C1 segment of cervical spinal cord (tissue), 14 donors: ENCODE measurements around the gene ATAT1.
A peak's percentile ranks its signal among the peaks of the same experiment; 100 is the strongest.

ENCODE experiments used
- DNase-seq, 14 donors: peaks; one replicate each; lab custom pipeline; 2025; lab: John Stamatoyannopoulos, UW

ATAT1 gene

GRCh38 chr6:30626484-30627366 lies at the start of gene ATAT1:
Gene ATAT1, plus strand, starts transcription at chr6:30626874.
- peak; percentile 26 to 93 (median 78) for DNase-seq

DNA sequence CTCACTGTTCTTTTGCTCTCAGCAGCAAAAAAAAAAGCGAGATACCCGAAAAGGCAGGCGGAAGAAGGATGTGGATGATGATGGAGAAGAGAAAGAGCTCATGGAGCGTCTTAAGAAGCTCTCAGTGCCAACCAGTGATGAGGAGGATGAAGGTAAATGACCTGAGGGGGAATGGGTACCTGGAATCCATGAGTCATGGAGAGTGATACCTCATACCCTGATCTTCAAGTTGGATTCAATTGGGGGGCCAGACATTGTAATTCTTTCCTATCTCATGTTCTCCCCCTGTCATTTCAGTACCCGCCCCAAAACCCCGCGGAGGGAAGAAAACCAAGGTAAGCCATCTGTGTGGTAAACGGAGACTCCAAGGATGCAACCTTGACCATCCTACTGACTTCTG lies 48.6 kb upstream of the ATAT1 start:
- no peak for DNase-seq

DNA sequence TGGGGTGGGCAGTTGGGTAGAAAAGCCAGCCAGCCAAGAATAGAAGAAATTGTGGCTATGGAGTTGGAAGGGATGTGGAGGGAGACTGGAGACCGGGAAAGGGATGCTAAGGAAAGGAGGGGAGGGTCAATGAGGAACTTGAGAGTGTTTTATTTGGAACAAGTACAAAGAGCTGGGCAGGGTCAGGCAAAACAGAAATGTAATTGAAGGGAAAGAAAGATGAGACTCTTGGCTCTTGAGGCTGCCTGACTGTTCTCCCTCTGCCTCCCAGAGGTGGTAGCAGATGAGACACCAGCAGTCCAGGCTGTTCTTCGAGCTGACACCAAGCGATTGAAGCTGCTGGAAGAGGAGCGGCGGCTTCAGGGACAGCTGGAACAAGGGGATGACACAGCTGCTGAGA lies 42.8 kb upstream of the ATAT1 start:
- DNase-seq = no peak

DNA sequence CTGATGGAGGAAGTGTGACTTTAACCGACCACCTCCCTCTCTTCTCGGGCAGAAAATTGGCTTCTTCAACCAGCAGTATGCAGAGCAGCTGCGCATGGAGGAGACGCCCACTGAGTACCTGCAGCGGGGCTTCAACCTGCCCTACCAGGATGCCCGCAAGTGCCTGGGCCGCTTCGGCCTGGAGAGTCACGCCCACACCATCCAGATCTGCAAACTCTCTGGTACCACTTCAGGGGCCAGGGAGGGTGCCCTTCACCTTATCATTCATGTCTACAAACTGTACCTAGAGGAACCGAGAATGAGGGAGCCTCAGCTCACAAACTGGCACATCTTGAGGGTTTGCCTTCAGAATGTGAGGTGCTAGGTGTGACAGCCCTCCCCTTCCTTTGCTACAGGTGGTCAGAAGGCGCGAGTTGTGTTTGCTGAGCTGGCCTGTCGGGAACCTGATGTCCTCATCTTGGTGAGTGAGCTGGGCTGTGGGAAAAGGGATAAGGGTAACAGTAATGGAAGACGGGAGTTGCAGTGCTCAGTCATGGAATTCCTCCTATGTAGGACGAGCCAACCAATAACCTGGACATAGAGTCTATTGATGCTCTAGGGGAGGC lies 36.8 kb upstream of the ATAT1 start:
- no peak for DNase-seq

DNA sequence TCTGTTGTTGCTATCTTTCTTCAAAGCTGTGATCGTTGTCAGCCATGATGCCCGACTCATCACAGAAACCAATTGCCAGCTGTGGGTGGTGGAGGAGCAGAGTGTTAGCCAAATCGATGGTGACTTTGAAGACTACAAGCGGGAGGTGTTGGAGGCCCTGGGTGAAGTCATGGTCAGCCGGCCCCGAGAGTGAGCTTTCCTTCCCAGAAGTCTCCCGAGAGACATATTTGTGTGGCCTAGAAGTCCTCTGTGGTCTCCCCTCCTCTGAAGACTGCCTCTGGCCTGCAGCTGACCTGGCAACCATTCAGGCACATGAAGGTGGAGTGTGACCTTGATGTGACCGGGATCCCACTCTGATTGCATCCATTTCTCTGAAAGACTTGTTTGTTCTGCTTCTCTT lies 36.2 kb upstream of the ATAT1 start:
- no peak for DNase-seq

DNA sequence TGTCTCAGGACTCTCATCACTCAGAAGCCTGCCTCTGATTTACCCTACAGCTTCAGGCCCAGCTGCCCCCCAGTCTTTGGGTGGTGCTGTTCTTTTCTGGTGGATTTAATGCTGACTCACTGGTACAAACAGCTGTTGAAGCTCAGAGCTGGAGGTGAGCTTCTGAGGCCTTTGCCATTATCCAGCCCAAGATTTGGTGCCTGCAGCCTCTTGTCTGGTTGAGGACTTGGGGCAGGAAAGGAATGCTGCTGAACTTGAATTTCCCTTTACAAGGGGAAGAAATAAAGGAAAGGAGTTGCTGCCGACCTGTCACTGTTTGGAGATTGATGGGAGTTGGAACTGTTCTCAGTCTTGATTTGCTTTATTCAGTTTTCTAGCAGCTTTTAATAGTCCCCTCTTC lies 35.7 kb upstream of the ATAT1 start:
- DNase-seq = no peak

DNA sequence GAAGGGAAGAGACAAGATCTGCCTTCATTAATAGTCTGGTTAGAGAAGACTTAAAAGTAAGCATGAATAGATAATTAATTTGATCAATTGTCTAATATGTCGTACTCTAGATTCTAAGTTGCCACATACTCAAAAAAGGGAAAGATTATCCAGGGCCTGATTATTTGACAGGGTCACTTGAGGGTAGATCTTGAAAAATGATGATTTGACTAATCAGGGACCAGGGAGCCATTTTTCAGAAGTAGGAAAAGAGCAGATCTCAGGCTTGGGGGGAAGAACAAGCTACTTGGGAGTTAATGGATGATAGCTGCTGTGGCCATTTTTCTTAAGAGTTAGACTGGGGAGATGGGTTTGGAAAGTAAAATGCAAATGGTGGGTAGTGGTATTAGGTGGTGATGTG lies 34.4 kb upstream of the ATAT1 start:
- DNase-seq = no peak

DNA sequence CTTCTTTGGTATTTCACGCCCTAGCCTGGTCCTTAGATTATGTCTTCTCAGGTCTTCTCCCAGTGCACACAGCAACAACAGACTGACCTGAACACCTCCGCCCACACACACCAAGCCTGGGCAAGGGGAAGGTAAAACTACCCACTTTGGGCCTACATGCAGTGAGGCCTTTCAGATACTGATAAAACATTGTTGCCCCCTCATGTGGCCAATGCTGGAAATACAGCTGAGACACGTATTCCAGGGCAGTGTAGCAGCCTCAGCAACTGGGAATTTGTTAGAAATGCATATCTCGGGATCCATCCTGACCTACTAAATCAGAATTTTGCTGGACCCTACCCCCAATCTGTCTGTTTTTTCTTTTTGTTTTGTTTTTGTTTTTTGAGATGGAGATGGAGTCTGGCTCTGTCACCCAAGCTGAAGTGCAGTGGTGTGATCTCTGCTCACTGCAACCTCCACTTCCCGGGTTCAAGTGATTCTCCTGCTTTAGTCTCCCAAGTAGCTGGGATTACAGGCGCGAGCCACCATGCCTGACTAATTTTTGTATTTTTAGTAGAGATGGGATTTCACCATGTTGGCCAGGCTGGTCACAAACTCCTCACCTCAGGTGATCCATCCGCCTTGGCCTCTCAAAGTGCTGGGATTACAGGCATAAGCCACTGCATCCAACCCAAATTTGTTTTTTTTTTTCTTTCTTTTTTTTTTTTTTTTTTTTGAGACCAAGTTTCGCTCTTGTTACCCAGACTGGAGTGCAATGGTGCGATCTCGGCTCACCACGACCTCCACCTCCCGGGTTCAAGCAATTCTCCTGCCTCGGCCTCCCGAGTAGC lies 29.1 kb upstream of the ATAT1 start:
- DNase-seq = peak in 7 of 14 donors; percentile 6 to 35 (median 14)

GRCh38 chr6:30598912-30599624 lies 27.6 kb upstream of the ATAT1 start:
- DNase-seq = no peak

DNA sequence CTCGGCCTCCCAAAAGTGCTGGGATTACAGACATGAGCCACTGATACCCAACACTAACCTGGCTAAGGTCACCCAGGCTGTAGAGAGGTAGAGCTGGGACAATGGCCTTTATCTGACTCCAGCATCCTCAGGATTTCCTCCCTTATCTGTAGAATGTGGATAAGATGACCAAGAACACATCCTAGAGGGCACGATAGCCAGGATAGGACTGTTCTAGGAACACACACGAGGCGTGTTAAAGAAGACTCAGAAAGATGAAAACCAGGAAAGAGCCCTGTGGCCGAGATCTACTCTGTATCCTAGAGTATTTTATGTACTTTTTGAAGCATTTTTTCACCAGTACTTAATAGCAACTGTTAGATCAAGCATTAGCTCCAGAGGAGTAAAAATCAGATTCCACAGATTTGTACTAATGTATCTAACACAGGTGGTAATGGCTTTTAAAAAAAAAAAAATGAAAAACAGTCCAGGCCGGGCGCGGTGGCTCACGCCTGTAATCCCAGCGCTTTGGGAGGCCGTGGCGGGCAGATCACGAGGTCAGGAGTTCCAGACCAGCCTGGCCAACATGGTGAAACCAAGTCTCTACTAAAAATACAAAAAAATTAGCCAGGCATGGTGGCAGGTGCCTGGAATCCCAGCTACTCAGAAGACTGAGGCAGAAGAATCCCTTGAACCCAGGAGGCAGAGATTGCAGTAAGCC lies 26.9 kb upstream of the ATAT1 start:
- no peak for DNase-seq

DNA sequence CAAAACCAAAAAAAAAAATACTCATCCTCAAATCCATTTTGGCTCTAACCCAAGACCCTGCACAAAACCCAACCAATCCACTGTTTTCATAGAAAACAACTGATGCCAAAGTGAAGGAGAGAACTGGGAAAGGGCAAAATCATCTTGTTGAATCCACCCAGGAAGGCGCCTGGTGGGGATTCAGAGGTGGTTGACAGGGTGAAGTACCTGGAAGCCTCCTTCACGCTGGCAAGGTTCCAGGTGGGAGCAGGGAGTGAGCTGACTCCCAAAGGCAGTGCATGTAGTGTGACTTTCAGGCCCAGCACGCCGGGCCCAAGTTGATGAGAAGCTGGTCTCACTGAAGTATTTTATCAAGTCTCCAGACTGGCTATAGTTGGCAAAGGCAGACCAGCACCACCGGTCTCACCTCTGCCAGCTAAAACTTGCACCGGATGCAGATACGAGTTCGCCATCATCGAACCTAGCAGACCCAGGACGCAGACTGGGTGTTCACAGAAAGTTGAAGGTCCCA lies 26.2 kb upstream of the ATAT1 start:
- no peak for DNase-seq

DNA sequence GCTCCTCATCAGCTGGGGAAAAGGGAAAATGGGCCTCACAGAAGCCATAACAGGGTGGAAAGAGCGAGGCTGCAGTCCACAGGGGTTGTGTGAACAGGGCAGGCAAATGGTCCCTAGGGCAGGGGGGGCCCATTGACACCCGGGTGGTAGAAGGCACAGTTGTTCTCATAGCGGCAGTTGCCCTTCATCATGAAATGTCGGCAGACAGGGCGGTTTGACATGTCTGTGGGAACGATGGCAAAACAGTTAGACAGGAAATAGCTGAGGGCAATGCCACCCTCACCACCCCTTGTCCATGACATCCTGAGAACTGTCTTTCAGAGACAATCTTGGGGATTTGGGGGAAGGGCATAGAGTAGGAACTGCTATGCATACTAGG lies 25.2 kb upstream of the ATAT1 start:
- DNase-seq = no peak

DNA sequence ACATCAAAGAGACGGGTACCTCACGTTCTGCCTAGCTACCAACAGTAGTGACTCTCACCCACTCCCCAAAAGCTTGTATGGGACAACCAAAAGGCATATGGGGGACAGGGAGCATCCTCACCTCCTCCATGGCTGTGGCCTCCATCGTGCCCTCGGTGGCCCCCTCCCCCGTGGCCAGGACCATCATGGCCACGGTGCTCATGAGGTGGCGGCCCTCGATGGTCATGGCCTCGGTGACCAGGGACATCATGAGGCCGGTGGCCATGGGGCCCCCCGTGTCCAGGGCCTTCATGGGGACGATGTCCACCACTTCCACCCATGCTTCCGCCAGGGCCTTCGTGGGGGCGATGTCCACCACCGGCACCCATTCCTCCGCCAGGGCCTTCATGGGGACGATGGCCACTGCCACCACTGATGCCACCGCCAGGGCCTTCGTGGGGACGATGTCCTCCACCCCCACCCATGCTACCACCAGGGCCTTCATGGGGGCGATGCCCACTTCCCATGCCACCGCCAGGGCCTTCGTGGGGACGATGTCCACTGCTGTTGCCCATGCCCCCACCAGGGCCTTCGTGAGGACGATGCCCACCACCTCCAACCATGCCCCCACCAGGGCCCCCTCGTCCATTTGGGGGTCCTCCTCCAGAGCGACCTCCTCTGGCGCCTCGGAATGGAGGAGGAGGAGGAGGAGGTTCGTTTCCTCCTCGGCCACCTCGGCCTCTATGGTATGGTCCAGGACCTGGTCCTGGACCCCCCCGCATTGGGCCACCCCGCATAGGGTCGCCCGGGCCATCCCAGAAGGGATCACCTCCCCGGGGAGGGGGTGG lies 24.6 kb upstream of the ATAT1 start:
- DNase-seq = no peak

DNA sequence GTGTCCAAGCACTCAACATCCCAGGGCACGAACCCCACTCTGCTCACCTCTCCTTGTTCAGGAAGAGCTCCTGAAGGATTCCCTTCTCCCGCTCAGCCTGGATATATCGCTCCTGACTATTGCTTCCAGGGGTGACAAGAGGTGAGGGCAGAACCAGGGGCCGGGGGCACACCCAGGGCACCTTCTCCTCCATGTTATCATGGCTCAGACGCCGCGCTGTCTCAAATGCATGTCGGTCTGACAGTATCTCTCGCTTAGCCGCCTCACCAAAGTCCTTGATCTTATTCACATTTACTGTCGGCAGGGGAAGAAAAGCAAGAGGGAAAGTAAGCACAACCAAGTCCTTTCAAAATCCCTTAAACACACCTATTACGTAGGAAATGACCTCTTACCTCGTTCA lies 22.7 kb upstream of the ATAT1 start:
- DNase-seq = no peak

- no peak for DNase-seq
Measured at GRCh38 chr6:30610065-30610464, 16.6 kb upstream of the ATAT1 start.

- no peak for DNase-seq
Measured at GRCh38 chr6:30611150-30611855, 15.4 kb upstream of the ATAT1 start.

DNA sequence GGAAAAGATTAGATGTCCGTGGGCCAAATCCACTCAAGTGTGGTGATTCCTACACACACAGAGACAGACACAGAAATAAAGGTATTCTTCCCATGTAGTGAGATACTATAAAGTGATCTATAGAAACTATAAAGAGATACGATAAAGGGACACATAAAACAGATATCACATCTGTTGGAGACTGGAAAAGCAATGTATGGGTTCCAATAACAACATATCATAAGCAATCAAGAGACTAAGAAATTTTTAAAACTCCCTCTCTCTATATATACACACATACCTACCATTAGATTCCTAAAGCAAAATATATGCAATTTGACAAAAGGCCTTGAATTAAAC lies 14.8 kb upstream of the ATAT1 start:
- DNase-seq = no peak

DNA sequence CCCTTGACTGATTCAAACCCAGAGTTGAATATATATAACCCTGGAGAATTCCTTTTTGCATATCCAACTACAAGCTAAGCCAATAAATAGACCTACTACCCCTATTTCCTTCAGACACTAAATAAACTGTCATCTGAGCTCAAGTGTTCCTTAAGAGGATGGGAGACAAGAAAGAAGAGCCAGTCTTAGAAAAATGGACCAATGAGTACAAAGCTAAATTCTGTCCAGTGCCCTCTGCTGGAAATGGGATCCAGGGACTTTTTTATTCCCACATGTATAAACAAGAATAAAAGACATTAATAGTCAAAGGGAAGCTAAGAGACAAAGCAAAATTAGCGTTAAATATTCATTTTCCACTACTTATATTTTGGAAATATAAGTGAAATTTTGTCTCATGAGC lies 14.5 kb upstream of the ATAT1 start:
- peak in 1 of 14 donors; percentile 8 for DNase-seq

GRCh38 chr6:30612687-30613248 lies 13.9 kb upstream of the ATAT1 start:
- no peak for DNase-seq
